Adrenal gland (tissue), 12 donors: Measurements from ENCODE around the gene G6PD. TPM values are rescaled to one million over a fixed set of nuclear protein-coding genes. Genes with fewer than 3 reads are reported as not detected.
A peak's percentile ranks its signal among the peaks of the same experiment; 100 is the strongest.

Source experiments
- DNase-seq, 7 donors: peaks; one replicate each; pipeline ENCODE4 v3.0.0-alpha.2; 2019 to 2020
- H3K27ac ChIP-seq, 5 donors: fragments of 200-600 bp; sonication (generic) in 4 of 5; 1 replicate in 3 of 5; 2 replicates in 2 of 5; pipeline versions ENCODE4 v1.5.1 to v1.8.0; 2016 to 2020; ENCODE audit warnings: mild to moderate bottlenecking in 1 of 5
- H3K27me3 ChIP-seq: fragments of 200-600 bp; 2 replicates; pipeline ENCODE4 v1.8.0; 2021
- H3K36me3 ChIP-seq, 2 donors: fragments of 200-600 bp; replicated peaks in 1 of 2; 1 replicate in 1 of 2; 2 replicates in 1 of 2; pipeline versions ENCODE4 v1.5.1 to v1.8.0; 2018 to 2022
- H3K4me1 ChIP-seq, 2 donors: fragments of 200-600 bp; replicated peaks in 1 of 2; 1 replicate in 1 of 2; 2 replicates in 1 of 2; pipeline versions ENCODE4 v1.5.1 to v1.8.0; 2018 to 2021
- H3K4me3 ChIP-seq, 4 donors: fragments of 200-600 bp; sonication (generic) in 3 of 4; one replicate each; pipeline ENCODE4 v1.5.1; 2016 to 2018
- H3K9me3 ChIP-seq, 3 donors: fragments of 200-600 bp; sonication (generic) in 1 of 3; replicated peaks in 1 of 3; 1 replicate in 2 of 3; 2 replicates in 1 of 3; pipeline versions ENCODE4 v1.5.1 to v1.8.0; 2016 to 2021
- POLR2A ChIP-seq, 2 donors: fragments of 450-650 bp; IDR thresholded peaks; one replicate each; pipeline ENCODE4 v1.6.1; 2017; ENCODE audit warnings: antibody characterized with exemption in 2 of 2, mild to moderate bottlenecking in 2 of 2, moderate library complexity in 1 of 2
- WGBS, 4 donors: extraction: QIAGEN DNeasy Blood & Tissue Kit in 2 of 4; methylation state at CpG; one replicate each; pipeline versions ENCODE4 v1.1.5 to v1.1.7; 2013 to 2017; 5-methylcytosine and 5-hydroxymethylcytosine counted together
- intact Hi-C, 2 donors: fragments of 100-400 bp; cut with DNase I; formaldehyde crosslinking; loops; one replicate each; pipeline versions ENCODE4 v1.14.1 to v1.15.0; 2022 to 2023
- polyA plus RNA-seq, 3 donors: library from polyadenylated mRNA; stranded (reverse); fragments of 200-250 nt in 2 of 3; fragments of 350-450 nt in 1 of 3; fragmentation: Illumina TruSeq in 1 of 3; extraction: RNeasy Lipid Tissue Mini Kit (QIAGEN cat#74804) in 1 of 3; gene quantifications; one replicate each; pipeline ENCODE4 v1.2.3, GENCODE V29; 2013 to 2014
- total RNA-seq, 9 donors: library from RNA; depleted of rRNA in 4 of 9; stranded (reverse); fragments of >200 nt in 4 of 9; fragments of 120-200 nt in 1 of 9; fragmentation: NEBNext Ultra II Directional in 1 of 9; extraction: Animal tissue kit (Norgen Biotek cat#: 25700) in 1 of 9; gene quantifications; one replicate each; pipeline versions ENCODE4 v1.1.0 to v1.2.4, GENCODE V29; 2013 to 2023
- TF ChIP-seq, protein P1 (sequence below), 6 experiments: fragments of 450-650 bp in 4 of 6; fragments of 200-600 bp in 2 of 6; sonication (generic) in 1 of 6; IDR thresholded peaks; 1 replicate in 5 of 6; 2 replicates in 1 of 6; pipeline versions ENCODE4 v1.5.1 to v1.8.0; 2016 to 2021; ENCODE audit warnings: antibody characterized with exemption in 6 of 6, mild to moderate bottlenecking in 2 of 6, moderate library complexity in 1 of 6
- donor health status: healthy with polysubstance abuse.
- donor health status: Bipolar disorder and iron deficiency.
- donor health status: DM: yes; HTN: yes; CAD: no.
- donor health status: DM: no; HTN: no; CAD: no.
- donor health status: DM: no; HTN: no; CAD: no.
- donor health status: DM: yes; HTN: yes; CAD: no.

Gene G6PD
- total and polyA plus RNA-seq, 12 donors: 22.1 to 124 (median 93.8) TPM

- peak within 1 kb of the TSS; percentile 60 to 95 (median 79) for H3K27ac ChIP-seq
- TF ChIP-seq, protein P1, sequence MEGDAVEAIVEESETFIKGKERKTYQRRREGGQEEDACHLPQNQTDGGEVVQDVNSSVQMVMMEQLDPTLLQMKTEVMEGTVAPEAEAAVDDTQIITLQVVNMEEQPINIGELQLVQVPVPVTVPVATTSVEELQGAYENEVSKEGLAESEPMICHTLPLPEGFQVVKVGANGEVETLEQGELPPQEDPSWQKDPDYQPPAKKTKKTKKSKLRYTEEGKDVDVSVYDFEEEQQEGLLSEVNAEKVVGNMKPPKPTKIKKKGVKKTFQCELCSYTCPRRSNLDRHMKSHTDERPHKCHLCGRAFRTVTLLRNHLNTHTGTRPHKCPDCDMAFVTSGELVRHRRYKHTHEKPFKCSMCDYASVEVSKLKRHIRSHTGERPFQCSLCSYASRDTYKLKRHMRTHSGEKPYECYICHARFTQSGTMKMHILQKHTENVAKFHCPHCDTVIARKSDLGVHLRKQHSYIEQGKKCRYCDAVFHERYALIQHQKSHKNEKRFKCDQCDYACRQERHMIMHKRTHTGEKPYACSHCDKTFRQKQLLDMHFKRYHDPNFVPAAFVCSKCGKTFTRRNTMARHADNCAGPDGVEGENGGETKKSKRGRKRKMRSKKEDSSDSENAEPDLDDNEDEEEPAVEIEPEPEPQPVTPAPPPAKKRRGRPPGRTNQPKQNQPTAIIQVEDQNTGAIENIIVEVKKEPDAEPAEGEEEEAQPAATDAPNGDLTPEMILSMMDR (IDR thresholded peaks at IDR 0.05): no peak
- peak in 1 of 2 donors; percentile 36 for TF ChIP-seq POLR2A (IDR thresholded peaks at IDR 0.05)
- no peaks in the 10 kb centered on the region for H3K36me3 ChIP-seq
- H3K4me3 ChIP-seq: peak within 1 kb of the TSS; percentile 42 to 78 (median 58)
- intact Hi-C loops: no loop called here
- 0 to 46% (median 18%) methylated on average over 23 to 69 of the region's 69 CpGs for WGBS, 4 donors
- peak; percentile 90 to 94 (median 91) for DNase-seq
- H3K4me1 ChIP-seq: peaks cover 14 to 15% of the 10 kb centered on the region in 2 donors
- no peaks in the 10 kb centered on the region for H3K9me3 ChIP-seq
- H3K27me3 ChIP-seq: no peaks in the 10 kb centered on the region
Measured at GRCh38 chrX:154547245-154548027, 790 bp upstream of the G6PD start, which contains the start of gene IKBKG. TSS of gene IKBKG (plus strand) at chrX:154547620. CDS start at chrX:154552003, 4,383 bp downstream.

DNA sequence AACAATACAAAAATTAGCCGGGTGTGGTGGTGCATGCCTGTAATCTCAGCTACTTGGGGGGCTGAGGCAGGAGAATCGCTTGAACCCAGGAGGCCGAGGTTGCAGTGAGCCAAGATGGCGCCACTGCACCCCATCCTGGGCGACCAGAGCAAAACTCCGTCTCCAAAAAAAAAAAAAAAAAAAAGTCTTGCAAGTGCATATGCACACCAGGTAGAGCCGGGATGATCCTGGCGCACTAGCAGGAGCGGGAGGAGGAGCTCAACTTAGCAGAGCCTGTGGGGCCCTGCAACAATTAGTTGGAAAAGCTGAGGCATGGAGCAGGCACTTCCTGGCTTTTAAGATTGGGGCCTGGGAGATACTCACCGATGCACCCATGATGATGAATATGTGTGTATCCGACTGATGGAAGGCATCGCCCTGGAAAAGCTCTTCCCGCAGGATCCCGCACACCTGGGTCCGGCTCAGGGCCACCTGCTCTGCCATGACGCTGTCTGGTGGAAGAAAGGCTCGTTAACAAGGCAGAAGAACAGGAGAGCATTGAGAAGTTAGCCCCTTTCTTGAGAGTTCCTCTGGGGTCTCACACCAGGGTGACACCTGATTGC lies 872 bp downstream of the G6PD start:
- WGBS, 4 donors: 88 to 91% (median 90%) methylated on average over 16 to 17 of the region's 17 CpGs
- no peaks in the 10 kb centered on the region for H3K27me3 ChIP-seq
- H3K36me3 ChIP-seq: no peaks in the 10 kb centered on the region
- peaks cover 26 to 30% of the 10 kb centered on the region in 2 donors for H3K4me1 ChIP-seq
- intact Hi-C loops: no loop called here
- H3K4me3 ChIP-seq: peak overlapping the region in 1 of 4 donors; percentile 67
- TF ChIP-seq, protein P1 (IDR thresholded peaks at IDR 0.05): no peak
- TF ChIP-seq POLR2A (IDR thresholded peaks at IDR 0.05): no peak
- no peak for DNase-seq
- peak overlapping the region in 2 of 5 donors; percentile 79 to 95 for H3K27ac ChIP-seq
- H3K9me3 ChIP-seq: no peaks in the 10 kb centered on the region

GRCh38 chrX:154542723-154543424 lies 3.8 kb downstream of the G6PD start:
- peak overlapping the region in 1 of 4 donors; percentile 19 for H3K4me3 ChIP-seq
- 46 to 72% (median 56%) methylated on average over 7 to 20 of the region's 20 CpGs for WGBS, 4 donors

More at GRCh38 chrX:154542723-154543424, 3.8 kb downstream of the G6PD start:
- TF ChIP-seq, protein P1 (IDR thresholded peaks at IDR 0.05): no peak
- TF ChIP-seq POLR2A (IDR thresholded peaks at IDR 0.05): peak in 1 of 2 donors; percentile 17
- intact Hi-C loops: no loop called here
- Histone ChIP-seq H3K27ac (peak overlapping the region; percentile 77 to 96 (median 88)), H3K36me3 (no peaks in the 10 kb centered on the region), H3K9me3 (no peaks in the 10 kb centered on the region), H3K27me3 (no peaks in the 10 kb centered on the region), H3K4me1 (peaks cover 24 to 26% of the 10 kb centered on the region in 2 donors)
- peak in 3 of 7 donors; percentile 40 to 58 (median 52) for DNase-seq
